ENCODE results near the gene GPBP1L1. TPM values are rescaled to one million over a fixed set of nuclear protein-coding genes. Genes with fewer than 3 reads are reported as not detected.

GPBP1L1 gene
- total and polyA plus RNA-seq, 2 of the 13 experiments (the other 11 are each of a cell fraction or from before 2014, with no cell fraction given): 45.9 to 86.1 TPM

GRCh38 chr1:45583666-45584350 is 102.5 kb downstream of the GPBP1L1 start, which contains the start of gene NASP:
Gene NASP, plus strand, starts transcription at chr1:45584041. Its CDS starts 106 bp downstream, at chr1:45584147.
- POLR2A ChIA-PET: interaction anchor here (0.6 to 4.5 kb wide), 29 partner anchors 9 to 571 kb away, joined by 3 to 79 read pairs (median 4); partner anchors contain the start of genes AKR1A1, CCDC163, GPBP1L1 and MMACHC
- H3K27me3 ChIP-seq (ENCODE audit: control insufficient read depth in 1 of 2, insufficient read depth in 2 of 2, low read length in 2 of 2): no peaks in the 10 kb centered on the region; a peak in 2 of 5 replicates
- in situ Hi-C loops (cut with HindIII; ENCODE audit: extremely low pct_ligation_motif_present, low pct_unique_long_range_greater_than_20kb): loop anchor here (25.0 kb wide), 1 partner anchor 222 kb away; no protein-coding TSS in a partner anchor
- H3K79me2 ChIP-seq (ENCODE audit: insufficient read depth, low read length): peaks cover 47% of the 10 kb centered on the region
- CTCF ChIA-PET (ENCODE audit: low intra/inter-chr PET ratio, low total read pairs): no interaction called here
- intact Hi-C loops (cut with micrococcal nuclease; ENCODE audit: unreplicated experiment): loop anchor here (2.0 to 5.0 kb wide), 2 partner anchors 33 to 168 kb away; partner anchors contain the start of genes AKR1A1 and IPP
- H3K4me3 ChIP-seq (replicated peaks in 1 of 3; ENCODE audit: insufficient read depth in 1 of 3, low read depth in 2 of 3, low read length in 3 of 3): peak within 1 kb of the TSS; percentile 90 to 96 (median 95)
- H3K4me2 ChIP-seq (ENCODE audit: low read depth, low read length): peak within 1 kb of the TSS; percentile 82
- H2AFZ ChIP-seq (ENCODE audit: low read length): peak within 1 kb of the TSS; percentile 97
- DNase-seq (ENCODE audit: low spot score) (peak; percentile 74), FAIRE-seq (no peak), ATAC-seq (peak; percentile 79)
- peaks cover 37% of the 10 kb centered on the region for H3K4me1 ChIP-seq (ENCODE audit: insufficient read depth, low read length)
- H3K27ac ChIP-seq (ENCODE audit: extremely low read length, insufficient read depth, low read length): peak within 1 kb of the TSS; percentile 98
- peaks cover 36% of the 10 kb centered on the region for H4K20me1 ChIP-seq (ENCODE audit: insufficient read depth, low read length)
- no peaks in the 10 kb centered on the region for H3K9me3 ChIP-seq (ENCODE audit: low read length)
- H3K36me3 ChIP-seq (replicated peaks in 1 of 2; ENCODE audit: control insufficient read depth in 1 of 2, insufficient read depth in 2 of 2, low read length in 2 of 2): peaks cover 0 to 6% of the 10 kb centered on the region in 2 experiments; a peak in 2 of 5 replicates
- peak within 1 kb of the TSS; percentile 99 for H3K9ac ChIP-seq (ENCODE audit: insufficient read depth, low read depth, low read length)
- no TSS peak for BruUV-seq (replicated peaks)
- 2% methylated on average over 15 of the region's 41 CpGs for WGBS (ENCODE audit: low lambda C conversion rate)
- TF ChIP-seq ZFP62 (CRISPR knock-in tag; IDR thresholded peaks at IDR 0.05) (no peak), PRDM4 (CRISPR knock-in tag; IDR thresholded peaks at IDR 0.05; ENCODE audit: borderline replicate concordance) (no peak), ZEB1 (IDR thresholded peaks at IDR 0.05; ENCODE audit: insufficient replicate concordance, low read depth) (no peak), DR1 (CRISPR knock-in tag; IDR thresholded peaks at IDR 0.05) (peak; percentile 66), RFX3 (CRISPR knock-in tag; IDR thresholded peaks at IDR 0.05) (no peak), MTF2 (CRISPR knock-in tag; IDR thresholded peaks at IDR 0.05; ENCODE audit: borderline replicate concordance) (no peak), ZSCAN22 (CRISPR knock-in tag; IDR thresholded peaks at IDR 0.05) (no peak), MIER3 (CRISPR knock-in tag; IDR thresholded peaks at IDR 0.05; ENCODE audit: borderline replicate concordance) (no peak), RAD21 (CRISPR knock-in tag; IDR thresholded peaks at IDR 0.05) (no peak), ZNF143 (CRISPR knock-in tag; IDR thresholded peaks at IDR 0.05) (0 out of 2 replicates have a peak, but pooled peaks have one; percentile 2), ZNF564 (CRISPR knock-in tag; IDR thresholded peaks at IDR 0.05) (no peak), FIP1L1 (IDR thresholded peaks at IDR 0.05; ENCODE audit: borderline replicate concordance, insufficient read depth, low read depth, low read length) (no peak), KAT8 (CRISPR knock-in tag; IDR thresholded peaks at IDR 0.05) (peak; percentile 56; the same call in 1 of the 2 replicates), MTA3 (CRISPR knock-in tag; IDR thresholded peaks at IDR 0.05) (no peak), BCL6 (CRISPR knock-in tag; IDR thresholded peaks at IDR 0.05) (no peak), ZFP90 (CRISPR knock-in tag; IDR thresholded peaks at IDR 0.05; ENCODE audit: borderline replicate concordance) (0 out of 2 replicates have a peak, but pooled peaks have one; percentile 8), AGO1 (IDR thresholded peaks at IDR 0.05; ENCODE audit: low read depth, low read length, poor library complexity, severe bottlenecking) (no peak), SKIL (CRISPR knock-in tag; IDR thresholded peaks at IDR 0.05; ENCODE audit: borderline replicate concordance) (no peak), TBL1XR1 (IDR thresholded peaks at IDR 0.05; ENCODE audit: borderline replicate concordance, low read length, partially characterized antibody) (no peak), RXRB (CRISPR knock-in tag; IDR thresholded peaks at IDR 0.05; ENCODE audit: borderline replicate concordance) (no peak; the same call in none of the 2 replicates), NFKBIZ (CRISPR knock-in tag; IDR thresholded peaks at IDR 0.05) (no peak)
